ENCODE results near the gene SFMBT2. TPM values are rescaled to one million over a fixed set of nuclear protein-coding genes. Genes with fewer than 3 reads are reported as not detected.

Gene SFMBT2
- total RNA-seq, 1 experiment from 2014 or later, result 1.3 TPM

DNA sequence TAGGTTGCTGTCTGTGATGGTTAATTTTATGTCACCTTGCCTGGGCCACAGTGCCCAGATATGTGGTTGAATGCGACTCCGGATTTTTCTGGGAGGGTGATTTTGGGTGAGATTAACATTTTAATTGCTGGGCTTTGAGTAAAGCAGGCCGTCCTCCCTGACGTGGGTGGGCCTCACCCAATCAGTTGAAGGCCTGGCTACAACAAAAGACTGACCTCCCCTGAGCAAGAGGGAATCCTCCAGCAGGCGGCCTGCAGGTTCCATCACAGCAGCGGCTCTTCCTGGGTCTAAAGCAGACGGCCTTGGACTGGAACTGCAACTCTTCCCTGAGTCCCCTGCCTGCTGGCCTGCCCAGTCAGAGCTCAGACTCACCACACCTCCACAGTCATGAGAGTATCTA is 114.2 kb downstream of the SFMBT2 start:
- in situ Hi-C loops (cut with HindIII; ENCODE audit: low pct_unique_long_range_greater_than_20kb, low sequenced_read_pairs), result no loop called here
- DNase-seq (ENCODE audit: low read depth, low spot score) (no peak), ATAC-seq (no peak)
- TF ChIP-seq TCF7L2 (IDR thresholded peaks at IDR 0.05; ENCODE audit: low read depth, low read length), result no peak
- TF ChIP-seq, protein P1, sequence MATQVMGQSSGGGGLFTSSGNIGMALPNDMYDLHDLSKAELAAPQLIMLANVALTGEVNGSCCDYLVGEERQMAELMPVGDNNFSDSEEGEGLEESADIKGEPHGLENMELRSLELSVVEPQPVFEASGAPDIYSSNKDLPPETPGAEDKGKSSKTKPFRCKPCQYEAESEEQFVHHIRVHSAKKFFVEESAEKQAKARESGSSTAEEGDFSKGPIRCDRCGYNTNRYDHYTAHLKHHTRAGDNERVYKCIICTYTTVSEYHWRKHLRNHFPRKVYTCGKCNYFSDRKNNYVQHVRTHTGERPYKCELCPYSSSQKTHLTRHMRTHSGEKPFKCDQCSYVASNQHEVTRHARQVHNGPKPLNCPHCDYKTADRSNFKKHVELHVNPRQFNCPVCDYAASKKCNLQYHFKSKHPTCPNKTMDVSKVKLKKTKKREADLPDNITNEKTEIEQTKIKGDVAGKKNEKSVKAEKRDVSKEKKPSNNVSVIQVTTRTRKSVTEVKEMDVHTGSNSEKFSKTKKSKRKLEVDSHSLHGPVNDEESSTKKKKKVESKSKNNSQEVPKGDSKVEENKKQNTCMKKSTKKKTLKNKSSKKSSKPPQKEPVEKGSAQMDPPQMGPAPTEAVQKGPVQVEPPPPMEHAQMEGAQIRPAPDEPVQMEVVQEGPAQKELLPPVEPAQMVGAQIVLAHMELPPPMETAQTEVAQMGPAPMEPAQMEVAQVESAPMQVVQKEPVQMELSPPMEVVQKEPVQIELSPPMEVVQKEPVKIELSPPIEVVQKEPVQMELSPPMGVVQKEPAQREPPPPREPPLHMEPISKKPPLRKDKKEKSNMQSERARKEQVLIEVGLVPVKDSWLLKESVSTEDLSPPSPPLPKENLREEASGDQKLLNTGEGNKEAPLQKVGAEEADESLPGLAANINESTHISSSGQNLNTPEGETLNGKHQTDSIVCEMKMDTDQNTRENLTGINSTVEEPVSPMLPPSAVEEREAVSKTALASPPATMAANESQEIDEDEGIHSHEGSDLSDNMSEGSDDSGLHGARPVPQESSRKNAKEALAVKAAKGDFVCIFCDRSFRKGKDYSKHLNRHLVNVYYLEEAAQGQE (IDR thresholded peaks at IDR 0.05; ENCODE audit: insufficient read depth in 1 of 2, low read depth in 2 of 2, low read length in 1 of 2), result no peak
- TF ChIP-seq POLR2AphosphoS5 (IDR thresholded peaks at IDR 0.05; ENCODE audit: low read depth, low read length), result no peak
- TF ChIP-seq, protein P2, sequence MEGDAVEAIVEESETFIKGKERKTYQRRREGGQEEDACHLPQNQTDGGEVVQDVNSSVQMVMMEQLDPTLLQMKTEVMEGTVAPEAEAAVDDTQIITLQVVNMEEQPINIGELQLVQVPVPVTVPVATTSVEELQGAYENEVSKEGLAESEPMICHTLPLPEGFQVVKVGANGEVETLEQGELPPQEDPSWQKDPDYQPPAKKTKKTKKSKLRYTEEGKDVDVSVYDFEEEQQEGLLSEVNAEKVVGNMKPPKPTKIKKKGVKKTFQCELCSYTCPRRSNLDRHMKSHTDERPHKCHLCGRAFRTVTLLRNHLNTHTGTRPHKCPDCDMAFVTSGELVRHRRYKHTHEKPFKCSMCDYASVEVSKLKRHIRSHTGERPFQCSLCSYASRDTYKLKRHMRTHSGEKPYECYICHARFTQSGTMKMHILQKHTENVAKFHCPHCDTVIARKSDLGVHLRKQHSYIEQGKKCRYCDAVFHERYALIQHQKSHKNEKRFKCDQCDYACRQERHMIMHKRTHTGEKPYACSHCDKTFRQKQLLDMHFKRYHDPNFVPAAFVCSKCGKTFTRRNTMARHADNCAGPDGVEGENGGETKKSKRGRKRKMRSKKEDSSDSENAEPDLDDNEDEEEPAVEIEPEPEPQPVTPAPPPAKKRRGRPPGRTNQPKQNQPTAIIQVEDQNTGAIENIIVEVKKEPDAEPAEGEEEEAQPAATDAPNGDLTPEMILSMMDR (IDR thresholded peaks at IDR 0.05), result no peak
- no peak for TF ChIP-seq SIN3A (IDR thresholded peaks at IDR 0.05; ENCODE audit: borderline replicate concordance, insufficient read depth, low read depth, low read length)
- Histone ChIP-seq H3K36me3 (ENCODE audit: control insufficient read depth, insufficient read depth, low read length) (no peaks in the 10 kb centered on the region), H3K9me3 (ENCODE audit: control insufficient read depth, insufficient read depth, low read depth, low read length) (no peaks in the 10 kb centered on the region), H3K4me3 (ENCODE audit: low read depth in 2 of 2, low read length in 2 of 2) (no peak overlapping the region), H3K27me3 (ENCODE audit: control insufficient read depth, insufficient read depth, low read length) (no peaks in the 10 kb centered on the region), H3K4me1 (ENCODE audit: control insufficient read depth, insufficient read depth, low read length) (no peaks in the 10 kb centered on the region), H3K27ac (ENCODE audit: low read length) (no peak overlapping the region)
- POLR2A ChIA-PET, result no interaction called here
- CTCF ChIA-PET, result no interaction called here
- intact Hi-C loops (cut with micrococcal nuclease; ENCODE audit: unreplicated experiment), result no loop called here
- no TSS peak for BruUV-seq (replicated peaks)

- Histone ChIP-seq H3K36me3 (ENCODE audit: control insufficient read depth, insufficient read depth, low read length) (no peaks in the 10 kb centered on the region), H3K27ac (ENCODE audit: low read length) (no peak overlapping the region), H3K27me3 (ENCODE audit: control insufficient read depth, insufficient read depth, low read length) (no peaks in the 10 kb centered on the region), H3K4me1 (ENCODE audit: control insufficient read depth, insufficient read depth, low read length) (no peaks in the 10 kb centered on the region), H3K9me3 (ENCODE audit: control insufficient read depth, insufficient read depth, low read depth, low read length) (no peaks in the 10 kb centered on the region), H3K4me3 (ENCODE audit: low read depth in 2 of 2, low read length in 2 of 2) (no peak overlapping the region)
- intact Hi-C loops (cut with micrococcal nuclease; ENCODE audit: unreplicated experiment) (no loop called here), in situ Hi-C loops (cut with HindIII; ENCODE audit: low pct_unique_long_range_greater_than_20kb, low sequenced_read_pairs) (no loop called here)
- ChIA-PET CTCF (interaction anchor here (0.5 kb wide), 1 partner anchor 177 kb away, joined by 7 read pairs; no protein-coding TSS in a partner anchor), POLR2A (no interaction called here)
- BruUV-seq (replicated peaks), result no TSS peak
- ATAC-seq, result no peak
- DNase-seq (ENCODE audit: low read depth, low spot score), result no peak
- TF ChIP-seq SIN3A (IDR thresholded peaks at IDR 0.05; ENCODE audit: borderline replicate concordance, insufficient read depth, low read depth, low read length), result no peak
- TF ChIP-seq, protein P1 (IDR thresholded peaks at IDR 0.05; ENCODE audit: insufficient read depth in 1 of 2, low read depth in 2 of 2, low read length in 1 of 2), result no peak
- TF ChIP-seq POLR2AphosphoS5 (IDR thresholded peaks at IDR 0.05; ENCODE audit: low read depth, low read length), result no peak
- TF ChIP-seq, protein P2 (IDR thresholded peaks at IDR 0.05), result no peak
- no peak for TF ChIP-seq TCF7L2 (IDR thresholded peaks at IDR 0.05; ENCODE audit: low read depth, low read length)
Measured at GRCh38 chr10:7296076-7296475, 114.8 kb downstream of the SFMBT2 start.

All from Panc1 (cell line).